ENCODE results near the gene APOL6. TPM values are rescaled to one million over a fixed set of nuclear protein-coding genes. Genes with fewer than 3 reads are reported as not detected.

The APOL6 gene
- total and polyA plus RNA-seq, 8 donors = 3.9 to 21.5 (median 8.7) TPM

DNA sequence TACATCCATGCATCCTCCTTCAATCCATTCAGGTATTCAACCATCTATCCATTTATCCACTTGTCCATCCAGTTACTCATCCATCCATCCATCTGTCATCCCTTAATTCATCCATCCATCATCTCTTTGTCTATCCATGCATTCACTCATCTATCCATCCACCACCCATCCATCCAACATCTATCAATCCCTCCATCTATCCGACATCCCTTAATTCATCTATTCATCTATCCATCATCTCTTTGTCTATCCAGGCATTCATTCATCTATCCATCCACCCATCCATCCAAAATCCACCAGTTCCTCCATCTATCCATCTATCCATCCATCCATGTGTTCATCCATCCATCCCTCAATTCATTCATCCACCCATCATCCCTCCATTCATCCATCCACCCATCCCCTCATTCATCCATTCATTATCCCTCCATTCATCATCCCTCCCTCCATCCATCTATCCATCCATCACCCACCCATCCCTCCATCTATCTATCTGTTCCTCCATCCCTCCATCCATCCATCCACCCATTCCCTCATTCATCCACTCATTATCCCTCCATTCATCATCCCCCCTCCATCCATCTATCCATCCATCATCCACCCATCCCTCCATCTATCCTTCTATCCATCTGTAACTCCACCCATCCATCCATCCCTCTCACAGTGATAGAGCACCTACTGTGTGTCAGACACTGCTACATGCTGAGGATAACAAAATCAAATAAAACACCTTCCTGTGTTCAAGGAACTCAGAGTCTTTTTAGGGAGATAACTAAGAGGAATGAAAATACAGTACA lies 29.6 kb upstream of the APOL6 start:
- WGBS, 5 donors = 96 to 100% (median 97%) methylated on average over 1 of the region's 1 CpG
- no peak for TF ChIP-seq POLR2AphosphoS5 (IDR thresholded peaks at IDR 0.05)
- TF ChIP-seq POLR2A (IDR thresholded peaks at IDR 0.05) = no peak
- TF ChIP-seq, protein P1, sequence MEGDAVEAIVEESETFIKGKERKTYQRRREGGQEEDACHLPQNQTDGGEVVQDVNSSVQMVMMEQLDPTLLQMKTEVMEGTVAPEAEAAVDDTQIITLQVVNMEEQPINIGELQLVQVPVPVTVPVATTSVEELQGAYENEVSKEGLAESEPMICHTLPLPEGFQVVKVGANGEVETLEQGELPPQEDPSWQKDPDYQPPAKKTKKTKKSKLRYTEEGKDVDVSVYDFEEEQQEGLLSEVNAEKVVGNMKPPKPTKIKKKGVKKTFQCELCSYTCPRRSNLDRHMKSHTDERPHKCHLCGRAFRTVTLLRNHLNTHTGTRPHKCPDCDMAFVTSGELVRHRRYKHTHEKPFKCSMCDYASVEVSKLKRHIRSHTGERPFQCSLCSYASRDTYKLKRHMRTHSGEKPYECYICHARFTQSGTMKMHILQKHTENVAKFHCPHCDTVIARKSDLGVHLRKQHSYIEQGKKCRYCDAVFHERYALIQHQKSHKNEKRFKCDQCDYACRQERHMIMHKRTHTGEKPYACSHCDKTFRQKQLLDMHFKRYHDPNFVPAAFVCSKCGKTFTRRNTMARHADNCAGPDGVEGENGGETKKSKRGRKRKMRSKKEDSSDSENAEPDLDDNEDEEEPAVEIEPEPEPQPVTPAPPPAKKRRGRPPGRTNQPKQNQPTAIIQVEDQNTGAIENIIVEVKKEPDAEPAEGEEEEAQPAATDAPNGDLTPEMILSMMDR (IDR thresholded peaks at IDR 0.05) = no peak
- TF ChIP-seq EP300 (IDR thresholded peaks at IDR 0.05) = no peak
- intact Hi-C loops (cut with DNase I; ENCODE audit: low total_unique reads) = no loop called here
- Histone ChIP-seq H3K36me3 (no peaks in the 10 kb centered on the region), H3K27ac (no peak overlapping the region), H3K4me1 (peaks cover 0 to 35% (median 19%) of the 10 kb centered on the region in 4 donors), H3K4me3 (no peak overlapping the region), H3K27me3 (no peaks in the 10 kb centered on the region), H3K9me3 (no peaks in the 10 kb centered on the region)
- no peak for DNase-seq

DNA sequence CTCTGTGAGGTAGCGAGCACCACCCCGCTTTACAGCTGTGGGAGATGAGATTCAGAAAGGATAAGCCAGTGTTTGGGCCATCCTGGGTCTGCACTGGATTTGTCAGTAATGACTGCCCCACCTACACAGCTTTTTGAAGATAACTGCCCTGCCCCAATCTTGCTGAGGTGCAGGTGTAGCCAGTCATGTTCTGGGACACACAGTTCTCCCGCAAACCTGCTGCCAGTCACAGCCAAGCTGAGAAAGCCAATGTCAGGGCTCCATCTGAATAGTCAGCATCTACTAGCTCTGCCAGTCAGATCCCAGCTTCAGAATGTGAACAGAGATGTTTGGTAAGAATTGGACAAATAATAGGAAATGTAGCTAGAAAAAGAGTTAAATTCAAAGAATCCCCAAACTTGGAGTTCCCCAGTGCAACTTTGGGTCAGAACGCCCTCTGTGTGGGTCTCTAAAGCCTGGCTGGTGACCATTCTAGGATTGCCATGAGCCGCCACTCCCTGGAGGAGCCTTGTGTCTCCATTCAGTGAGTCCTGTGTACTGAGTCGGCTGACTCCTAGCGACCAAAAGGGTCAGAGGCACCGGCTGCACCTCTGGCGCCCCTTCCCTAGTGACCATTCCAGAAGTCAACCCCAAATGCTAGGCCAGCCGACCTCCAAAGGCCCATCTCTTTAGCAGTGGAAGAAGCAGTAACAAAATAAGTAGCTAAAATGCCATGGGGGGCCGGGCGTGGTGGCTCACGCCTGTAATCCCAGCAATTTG lies 28.7 kb upstream of the APOL6 start:
- DNase-seq = no peak
- H3K36me3 ChIP-seq = no peaks in the 10 kb centered on the region
- intact Hi-C loops (cut with DNase I; ENCODE audit: low total_unique reads) = loop anchor here (10.0 kb wide), 1 partner anchor 505 kb away; no protein-coding TSS in a partner anchor
- H3K4me3 ChIP-seq = no peak overlapping the region
- H3K27ac ChIP-seq = no peak overlapping the region
- H3K9me3 ChIP-seq = no peaks in the 10 kb centered on the region
- TF ChIP-seq EP300 (IDR thresholded peaks at IDR 0.05) (no peak), POLR2AphosphoS5 (IDR thresholded peaks at IDR 0.05) (no peak)
- peaks cover 0 to 35% (median 19%) of the 10 kb centered on the region in 4 donors for H3K4me1 ChIP-seq
- H3K27me3 ChIP-seq = no peaks in the 10 kb centered on the region
- 80 to 87% (median 85%) methylated on average over 13 of the region's 13 CpGs for WGBS, 5 donors

DNA sequence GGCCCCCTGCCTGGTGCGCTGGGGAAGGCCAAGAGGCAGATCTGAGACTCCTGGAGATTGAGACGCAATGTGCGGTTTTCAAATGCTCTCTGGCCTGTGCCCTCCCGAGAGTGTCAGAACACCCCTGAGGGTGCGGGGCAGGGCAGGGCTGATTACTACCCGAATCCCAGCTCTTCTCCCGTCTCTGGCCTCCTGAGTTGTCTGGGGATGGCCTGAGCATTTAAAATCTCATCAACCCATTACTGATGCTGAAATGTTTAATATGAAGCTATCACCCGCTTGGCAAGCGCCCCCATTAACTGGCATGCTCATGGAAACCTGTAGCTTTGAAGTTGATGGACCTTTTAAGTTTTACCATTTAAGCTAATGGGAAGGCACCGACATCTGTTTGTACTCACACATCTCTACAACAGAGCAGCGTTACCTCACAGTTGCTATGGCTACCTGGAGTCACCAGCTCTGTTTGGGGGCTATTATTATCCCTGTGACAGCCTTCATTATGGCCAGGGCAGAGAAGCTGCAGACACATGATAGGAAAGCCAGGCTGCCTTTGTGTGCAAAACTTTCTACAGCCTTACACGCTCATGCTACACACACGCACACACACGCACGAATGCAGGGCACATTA lies 27.5 kb upstream of the APOL6 start:
- H3K27ac ChIP-seq = peak overlapping the region in 1 of 5 donors; percentile 54
- no peaks in the 10 kb centered on the region for H3K36me3 ChIP-seq
- peaks cover 0 to 35% (median 19%) of the 10 kb centered on the region in 4 donors for H3K4me1 ChIP-seq
- no peak overlapping the region for H3K4me3 ChIP-seq
- intact Hi-C loops (cut with DNase I; ENCODE audit: low total_unique reads) = loop anchor here (10.0 kb wide), 1 partner anchor 504 kb away; no protein-coding TSS in a partner anchor
- peak in 1 of 2 donors; percentile 86 for DNase-seq
- WGBS, 5 donors = 73 to 90% (median 87%) methylated on average over 15 of the region's 15 CpGs
- TF ChIP-seq, protein P1 (IDR thresholded peaks at IDR 0.05) = no peak
- peak in 2 of 3 donors; percentile 32 to 49 for TF ChIP-seq POLR2AphosphoS5 (IDR thresholded peaks at IDR 0.05)
- no peaks in the 10 kb centered on the region for H3K9me3 ChIP-seq
- no peaks in the 10 kb centered on the region for H3K27me3 ChIP-seq

DNA sequence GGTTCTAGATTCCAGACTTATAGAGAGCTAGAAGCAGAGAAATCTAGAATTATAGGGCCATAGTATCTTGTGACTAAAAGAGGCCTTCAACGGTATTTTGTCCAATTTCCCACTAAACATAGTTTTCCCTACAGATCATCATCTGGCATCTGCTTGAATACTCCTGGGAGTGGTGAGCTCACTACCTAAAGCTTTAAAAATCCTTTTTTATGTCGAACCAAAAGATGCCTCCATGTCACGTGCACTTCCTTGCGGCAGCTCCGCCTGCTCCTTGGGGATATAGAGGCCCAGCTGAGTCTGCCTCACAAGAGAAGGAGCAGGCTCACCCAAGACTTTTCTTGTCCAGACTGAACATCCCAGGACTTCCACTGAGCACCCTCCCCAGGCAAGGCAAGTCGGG lies 26.8 kb upstream of the APOL6 start:
- peak overlapping the region in 2 of 5 donors; percentile 2 to 54 for H3K27ac ChIP-seq
- H3K9me3 ChIP-seq = no peaks in the 10 kb centered on the region
- no peaks in the 10 kb centered on the region for H3K27me3 ChIP-seq
- H3K4me3 ChIP-seq = no peak overlapping the region
- no peak for DNase-seq
- peaks cover 0 to 35% (median 19%) of the 10 kb centered on the region in 4 donors for H3K4me1 ChIP-seq
- H3K36me3 ChIP-seq = no peaks in the 10 kb centered on the region
- intact Hi-C loops (cut with DNase I; ENCODE audit: low total_unique reads) = loop anchor here (10.0 kb wide), 1 partner anchor 503 kb away; no protein-coding TSS in a partner anchor
- 83 to 89% (median 89%) methylated on average over 5 to 6 of the region's 6 CpGs for WGBS, 5 donors
- TF ChIP-seq, protein P1 (IDR thresholded peaks at IDR 0.05) = no peak
- TF ChIP-seq POLR2AphosphoS5 (IDR thresholded peaks at IDR 0.05) (no peak), POLR2A (IDR thresholded peaks at IDR 0.05) (no peak), EP300 (IDR thresholded peaks at IDR 0.05) (no peak)
